ENCODE results near the gene RPL28. TPM values are rescaled to one million over a fixed set of nuclear protein-coding genes. Genes with fewer than 3 reads are reported as not detected.

Gene RPL28
- total and polyA plus RNA-seq, 4 donors = 116 to 535 (median 164) TPM

DNA sequence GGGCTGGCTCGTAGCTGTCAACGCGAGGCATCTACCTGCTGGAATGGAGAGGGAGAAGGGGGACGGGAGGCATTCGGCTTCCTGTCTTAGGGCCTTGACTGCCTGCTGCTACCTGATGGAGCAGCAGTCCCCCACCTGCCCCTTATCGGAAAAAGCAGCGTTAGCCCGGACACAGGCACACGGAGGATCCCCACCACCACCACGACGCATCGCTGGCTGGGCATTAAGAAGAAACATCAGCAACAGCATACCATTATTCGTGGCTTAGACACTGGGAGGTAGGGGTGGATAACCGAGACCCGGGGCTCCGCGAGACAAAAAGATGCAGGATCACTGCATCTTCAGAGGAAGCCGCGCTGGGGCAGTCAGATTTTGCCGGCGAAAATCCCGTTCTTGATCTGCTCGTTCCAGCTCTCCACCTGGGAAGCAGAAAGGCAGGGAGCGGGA, 32.4 kb upstream of the RPL28 start:
- TF ChIP-seq RAD21 (IDR thresholded peaks at IDR 0.05) (no peak), TAF1 (conservative IDR thresholded peaks at IDR 0.05) (no peak), GABPA (IDR thresholded peaks at IDR 0.05 in 1 of 2, conservative IDR thresholded peaks at IDR 0.05 in 1 of 2) (no peak), RXRA (IDR thresholded peaks at IDR 0.05) (no peak), YY1 (IDR thresholded peaks at IDR 0.05) (no peak), FOXA2 (IDR thresholded peaks at IDR 0.05) (no peak), SP1 (IDR thresholded peaks at IDR 0.05) (no peak), JUND (IDR thresholded peaks at IDR 0.05) (no peak), HNF4A (conservative IDR thresholded peaks at IDR 0.05) (no peak), FOXA1 (IDR thresholded peaks at IDR 0.05) (no peak), HNF4G (IDR thresholded peaks at IDR 0.05) (no peak), NR2F2 (IDR thresholded peaks at IDR 0.05) (no peak)
- TF ChIP-seq, protein P1, sequence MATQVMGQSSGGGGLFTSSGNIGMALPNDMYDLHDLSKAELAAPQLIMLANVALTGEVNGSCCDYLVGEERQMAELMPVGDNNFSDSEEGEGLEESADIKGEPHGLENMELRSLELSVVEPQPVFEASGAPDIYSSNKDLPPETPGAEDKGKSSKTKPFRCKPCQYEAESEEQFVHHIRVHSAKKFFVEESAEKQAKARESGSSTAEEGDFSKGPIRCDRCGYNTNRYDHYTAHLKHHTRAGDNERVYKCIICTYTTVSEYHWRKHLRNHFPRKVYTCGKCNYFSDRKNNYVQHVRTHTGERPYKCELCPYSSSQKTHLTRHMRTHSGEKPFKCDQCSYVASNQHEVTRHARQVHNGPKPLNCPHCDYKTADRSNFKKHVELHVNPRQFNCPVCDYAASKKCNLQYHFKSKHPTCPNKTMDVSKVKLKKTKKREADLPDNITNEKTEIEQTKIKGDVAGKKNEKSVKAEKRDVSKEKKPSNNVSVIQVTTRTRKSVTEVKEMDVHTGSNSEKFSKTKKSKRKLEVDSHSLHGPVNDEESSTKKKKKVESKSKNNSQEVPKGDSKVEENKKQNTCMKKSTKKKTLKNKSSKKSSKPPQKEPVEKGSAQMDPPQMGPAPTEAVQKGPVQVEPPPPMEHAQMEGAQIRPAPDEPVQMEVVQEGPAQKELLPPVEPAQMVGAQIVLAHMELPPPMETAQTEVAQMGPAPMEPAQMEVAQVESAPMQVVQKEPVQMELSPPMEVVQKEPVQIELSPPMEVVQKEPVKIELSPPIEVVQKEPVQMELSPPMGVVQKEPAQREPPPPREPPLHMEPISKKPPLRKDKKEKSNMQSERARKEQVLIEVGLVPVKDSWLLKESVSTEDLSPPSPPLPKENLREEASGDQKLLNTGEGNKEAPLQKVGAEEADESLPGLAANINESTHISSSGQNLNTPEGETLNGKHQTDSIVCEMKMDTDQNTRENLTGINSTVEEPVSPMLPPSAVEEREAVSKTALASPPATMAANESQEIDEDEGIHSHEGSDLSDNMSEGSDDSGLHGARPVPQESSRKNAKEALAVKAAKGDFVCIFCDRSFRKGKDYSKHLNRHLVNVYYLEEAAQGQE (IDR thresholded peaks at IDR 0.05) = no peak
- TF ChIP-seq, protein P2, sequence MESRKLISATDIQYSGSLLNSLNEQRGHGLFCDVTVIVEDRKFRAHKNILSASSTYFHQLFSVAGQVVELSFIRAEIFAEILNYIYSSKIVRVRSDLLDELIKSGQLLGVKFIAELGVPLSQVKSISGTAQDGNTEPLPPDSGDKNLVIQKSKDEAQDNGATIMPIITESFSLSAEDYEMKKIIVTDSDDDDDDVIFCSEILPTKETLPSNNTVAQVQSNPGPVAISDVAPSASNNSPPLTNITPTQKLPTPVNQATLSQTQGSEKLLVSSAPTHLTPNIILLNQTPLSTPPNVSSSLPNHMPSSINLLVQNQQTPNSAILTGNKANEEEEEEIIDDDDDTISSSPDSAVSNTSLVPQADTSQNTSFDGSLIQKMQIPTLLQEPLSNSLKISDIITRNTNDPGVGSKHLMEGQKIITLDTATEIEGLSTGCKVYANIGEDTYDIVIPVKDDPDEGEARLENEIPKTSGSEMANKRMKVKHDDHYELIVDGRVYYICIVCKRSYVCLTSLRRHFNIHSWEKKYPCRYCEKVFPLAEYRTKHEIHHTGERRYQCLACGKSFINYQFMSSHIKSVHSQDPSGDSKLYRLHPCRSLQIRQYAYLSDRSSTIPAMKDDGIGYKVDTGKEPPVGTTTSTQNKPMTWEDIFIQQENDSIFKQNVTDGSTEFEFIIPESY (IDR thresholded peaks at IDR 0.05) = no peak
- TF ChIP-seq, protein P3, sequence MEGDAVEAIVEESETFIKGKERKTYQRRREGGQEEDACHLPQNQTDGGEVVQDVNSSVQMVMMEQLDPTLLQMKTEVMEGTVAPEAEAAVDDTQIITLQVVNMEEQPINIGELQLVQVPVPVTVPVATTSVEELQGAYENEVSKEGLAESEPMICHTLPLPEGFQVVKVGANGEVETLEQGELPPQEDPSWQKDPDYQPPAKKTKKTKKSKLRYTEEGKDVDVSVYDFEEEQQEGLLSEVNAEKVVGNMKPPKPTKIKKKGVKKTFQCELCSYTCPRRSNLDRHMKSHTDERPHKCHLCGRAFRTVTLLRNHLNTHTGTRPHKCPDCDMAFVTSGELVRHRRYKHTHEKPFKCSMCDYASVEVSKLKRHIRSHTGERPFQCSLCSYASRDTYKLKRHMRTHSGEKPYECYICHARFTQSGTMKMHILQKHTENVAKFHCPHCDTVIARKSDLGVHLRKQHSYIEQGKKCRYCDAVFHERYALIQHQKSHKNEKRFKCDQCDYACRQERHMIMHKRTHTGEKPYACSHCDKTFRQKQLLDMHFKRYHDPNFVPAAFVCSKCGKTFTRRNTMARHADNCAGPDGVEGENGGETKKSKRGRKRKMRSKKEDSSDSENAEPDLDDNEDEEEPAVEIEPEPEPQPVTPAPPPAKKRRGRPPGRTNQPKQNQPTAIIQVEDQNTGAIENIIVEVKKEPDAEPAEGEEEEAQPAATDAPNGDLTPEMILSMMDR (IDR thresholded peaks at IDR 0.05; ENCODE audit: low read depth, low read length, missing input control) = no peak
- TF ChIP-seq, protein P4, sequence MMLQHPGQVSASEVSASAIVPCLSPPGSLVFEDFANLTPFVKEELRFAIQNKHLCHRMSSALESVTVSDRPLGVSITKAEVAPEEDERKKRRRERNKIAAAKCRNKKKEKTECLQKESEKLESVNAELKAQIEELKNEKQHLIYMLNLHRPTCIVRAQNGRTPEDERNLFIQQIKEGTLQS (IDR thresholded peaks at IDR 0.05) = no peak
- Histone ChIP-seq H3K27me3 (ENCODE audit: control insufficient read depth in 4 of 4, insufficient read depth in 4 of 4, low read length in 3 of 4) (peaks cover 0 to 8% (median 6%) of the 10 kb centered on the region in 4 donors), H3K4me1 (ENCODE audit: control insufficient read depth in 4 of 4, insufficient read depth in 4 of 4, low read length in 3 of 4) (peaks cover 0 to 4% (median 1%) of the 10 kb centered on the region in 4 donors), H3K36me3 (ENCODE audit: control insufficient read depth in 4 of 4, insufficient read depth in 3 of 4, low read depth in 1 of 4, low read length in 3 of 4) (no peaks in the 10 kb centered on the region), H3K9me3 (ENCODE audit: control insufficient read depth in 4 of 4, low read length in 3 of 4) (no peaks in the 10 kb centered on the region), H3K27ac (ENCODE audit: low read depth in 1 of 2, low read length in 2 of 2) (no peak overlapping the region), H3K9ac (ENCODE audit: low read depth in 1 of 2, low read length in 2 of 2) (no peak overlapping the region), H3K4me3 (ENCODE audit: low read depth in 1 of 3, low read length in 3 of 3) (peak overlapping the region in 1 of 3 donors; percentile 34)
- 6% methylated on average over 24 of the region's 24 CpGs for WGBS
- DNase-seq (ENCODE audit: low spot score) = no peak

Measured in liver (tissue), 9 donors.